HCT116 (cell line): ENCODE data around the gene CELF2. TPM values are rescaled to one million over a fixed set of nuclear protein-coding genes. Genes with fewer than 3 reads are reported as not detected.

Experiments
- ATAC-seq: fragments of 200-7000 bp; cut with Tn5 transposase; 2 replicates; pipeline ENCODE4 v1.9.1; 2020; ENCODE audit warnings: mild to moderate bottlenecking, moderate library complexity
- BruUV-seq: library from RNA; stranded (reverse); fragments of 400-500 nt; replicated peaks from 2 replicates; lab custom pipeline; 2021; lab: Mats Ljungman, UMichigan
- CTCF ChIA-PET: fragments of 300-600 bp; sonication (Branson Sonifier 250); formaldehyde crosslinking; loops from one replicate; lab custom pipeline; 2021; ENCODE audit warnings: antibody characterized with exemption; lab: Charles Lee
- POLR2A ChIA-PET: fragments of 300-600, 350-600 bp; sonication (Branson Sonifier 250); formaldehyde crosslinking; loops from one replicate; lab custom pipeline; 2021; ENCODE audit warnings: antibody characterized with exemption; lab: Charles Lee
- RAD21 ChIA-PET, 2 experiments: fragments of 300-600 bp; sonication (Branson Sonifier 250); formaldehyde crosslinking; loops; one replicate each; lab custom pipeline; 2023; ENCODE audit warnings: low total read pairs in 2 of 2; ENCODE audit not compliant: uncharacterized antibody in 2 of 2, unreplicated experiment in 2 of 2, low non-redundant PET in 1 of 2; lab: Charles Lee
- DNase-seq: peaks from one replicate; pipeline ENCODE4 v3.0.0-alpha.2; 2010; ENCODE audit warnings: low read depth, low spot score
- H2AFZ ChIP-seq: fragments of 200-600 bp; shearing (Covaris generic), sonication (generic); 2 replicates; pipeline ENCODE4 v1.6.1; 2017; ENCODE audit warnings: low read depth, mixed run types, mixed read lengths, antibody characterized with exemption, low read length; ENCODE audit not compliant: poor library complexity, severe bottlenecking
- H3K27ac ChIP-seq: 2 replicates; pipeline ENCODE4 v1.5.1; 2012; ENCODE audit warnings: low read depth, low read length
- H3K27me3 ChIP-seq: fragments of 200-600 bp; sonication (generic); 2 replicates; pipeline ENCODE4 v1.6.1; 2016; ENCODE audit warnings: mixed run types, low read length, mixed read lengths; ENCODE audit not compliant: insufficient read depth
- H3K36me3 ChIP-seq, 2 experiments: fragments of 200-500 bp in 1 of 2; fragments of 200-600 bp in 1 of 2; sonication (Bioruptor generic) in 1 of 2; sonication (generic) in 1 of 2; 2 replicates each; pipeline versions ENCODE4 v1.5.1 to v1.6.1; 2014 to 2016; ENCODE audit warnings: low read length in 2 of 2, inconsistent platforms in 1 of 2, mixed read lengths in 1 of 2, mixed run types in 1 of 2; ENCODE audit not compliant: insufficient read depth in 2 of 2, control insufficient read depth in 1 of 2
- H3K4me1 ChIP-seq, 2 experiments: fragments of 200-600 bp in 1 of 2; sonication (generic) in 1 of 2; 2 replicates each; pipeline versions ENCODE4 v1.5.1 to v1.6.1; 2012 to 2017; ENCODE audit warnings: low read length in 2 of 2, inconsistent platforms in 1 of 2, mild to moderate bottlenecking in 1 of 2, mixed read lengths in 1 of 2, mixed run types in 1 of 2, moderate library complexity in 1 of 2; ENCODE audit not compliant: insufficient read depth in 2 of 2, control insufficient read depth in 1 of 2
- H3K4me2 ChIP-seq: fragments of 200-600 bp; sonication (generic); 2 replicates; pipeline ENCODE4 v1.6.1; 2017; ENCODE audit warnings: mixed run types, low read length, mixed read lengths
- H3K4me3 ChIP-seq, 2 experiments: fragments of 200-600 bp in 1 of 2; sonication (generic) in 1 of 2; replicated peaks in 1 of 2; 2 replicates each; pipeline ENCODE4 v1.5.1; 2011 to 2016; ENCODE audit warnings: low read length in 2 of 2, control low read depth in 1 of 2, low read depth in 1 of 2, mild to moderate bottlenecking in 1 of 2, mixed read lengths in 1 of 2, mixed run types in 1 of 2
- H3K79me2 ChIP-seq: fragments of 200-600 bp; sonication (generic); 2 replicates; pipeline ENCODE4 v1.6.1; 2017; ENCODE audit warnings: mild to moderate bottlenecking, mixed run types, low read length, moderate library complexity, mixed read lengths; ENCODE audit not compliant: insufficient read depth
- H3K9ac ChIP-seq: fragments of 200-600 bp; sonication (generic); 2 replicates; pipeline ENCODE4 v1.6.1; 2016; ENCODE audit warnings: low read length, mixed read lengths
- H3K9me2 ChIP-seq: fragments of 200-600 bp; sonication (generic), shearing (Covaris generic); 2 replicates; pipeline ENCODE4 v1.6.1; 2017; ENCODE audit warnings: mixed run types, mild to moderate bottlenecking, moderate library complexity; ENCODE audit not compliant: insufficient read depth
- H3K9me3 ChIP-seq, 2 experiments: fragments of 200-500 bp in 1 of 2; fragments of 200-600 bp in 1 of 2; sonication (Bioruptor generic) in 1 of 2; sonication (generic) in 1 of 2; 2 replicates each; pipeline ENCODE4 v1.6.1; 2014 to 2017; ENCODE audit warnings: low read length in 2 of 2, mixed read lengths in 2 of 2, inconsistent platforms in 1 of 2, low read depth in 1 of 2, mild to moderate bottlenecking in 1 of 2, mixed run types in 1 of 2, moderate library complexity in 1 of 2; ENCODE audit not compliant: control insufficient read depth in 1 of 2, insufficient read depth in 1 of 2
- H4K20me1 ChIP-seq: fragments of 200-600 bp; sonication (generic), shearing (Covaris generic); 2 replicates; pipeline ENCODE4 v1.6.1; 2017; ENCODE audit warnings: mixed run types, mild to moderate bottlenecking, moderate library complexity; ENCODE audit not compliant: insufficient read depth
- EGR1 ChIP-seq: IDR thresholded peaks from 2 replicates; pipeline ENCODE4 v1.6.1; 2012; ENCODE audit warnings: low read depth
- EZH2 ChIP-seq: fragments of 200-600 bp; sonication (generic); IDR thresholded peaks from 2 replicates; pipeline ENCODE4 v1.6.1; 2017; ENCODE audit warnings: antibody characterized with exemption, mixed run types
- FOSL1 ChIP-seq: IDR thresholded peaks from 2 replicates; pipeline ENCODE4 v1.6.1; 2012; ENCODE audit warnings: low read depth
- RAD21 ChIP-seq: IDR thresholded peaks from 2 replicates; pipeline ENCODE4 v1.6.1; 2012; ENCODE audit warnings: low read depth, mild to moderate bottlenecking
- SIN3A ChIP-seq: IDR thresholded peaks from 2 replicates; pipeline ENCODE4 v1.6.1; 2012; ENCODE audit warnings: low read depth
- SP1 ChIP-seq: IDR thresholded peaks from 2 replicates; pipeline ENCODE4 v1.6.1; 2012; ENCODE audit warnings: low read depth
- YY1 ChIP-seq: IDR thresholded peaks from 2 replicates; pipeline ENCODE4 v1.6.1; 2011; ENCODE audit warnings: low read length, low read depth, moderate library complexity, mild to moderate bottlenecking; ENCODE audit not compliant: insufficient replicate concordance; ENCODE audit errors: extremely low read depth
- ZFX ChIP-seq: fragments of 450-650 bp; IDR thresholded peaks from 2 replicates; pipeline ENCODE4 v1.6.1; 2017
- ZNF274 ChIP-seq: fragments of 200-500 bp; sonication (Bioruptor generic); IDR thresholded peaks from 2 replicates; pipeline ENCODE4 v1.6.1; 2014; ENCODE audit warnings: mild to moderate bottlenecking, low read depth, low read length, inconsistent platforms
- intact Hi-C: fragments of 100-400 bp; cut with micrococcal nuclease; formaldehyde crosslinking; loops from 2 replicates; pipeline ENCODE4 v1.10.0; 2022
- total RNA-seq: library from RNA; stranded (reverse); gene quantifications from one replicate; pipeline ENCODE4 v1.2.1, GENCODE V29; 2021; ENCODE audit not compliant: unreplicated experiment
- TF ChIP-seq, protein P1 (sequence below): IDR thresholded peaks from 2 replicates; pipeline ENCODE4 v1.6.1; 2012; ENCODE audit warnings: low read depth
- TF ChIP-seq, protein P2 (sequence below): IDR thresholded peaks from 2 replicates; pipeline ENCODE4 v1.6.1; 2011; ENCODE audit warnings: mild to moderate bottlenecking, low read length, moderate library complexity; ENCODE audit not compliant: insufficient replicate concordance; ENCODE audit errors: extremely low read depth

The CELF2 gene
- total RNA-seq, 1 experiment from 2014 or later: 0.66 TPM

DNA sequence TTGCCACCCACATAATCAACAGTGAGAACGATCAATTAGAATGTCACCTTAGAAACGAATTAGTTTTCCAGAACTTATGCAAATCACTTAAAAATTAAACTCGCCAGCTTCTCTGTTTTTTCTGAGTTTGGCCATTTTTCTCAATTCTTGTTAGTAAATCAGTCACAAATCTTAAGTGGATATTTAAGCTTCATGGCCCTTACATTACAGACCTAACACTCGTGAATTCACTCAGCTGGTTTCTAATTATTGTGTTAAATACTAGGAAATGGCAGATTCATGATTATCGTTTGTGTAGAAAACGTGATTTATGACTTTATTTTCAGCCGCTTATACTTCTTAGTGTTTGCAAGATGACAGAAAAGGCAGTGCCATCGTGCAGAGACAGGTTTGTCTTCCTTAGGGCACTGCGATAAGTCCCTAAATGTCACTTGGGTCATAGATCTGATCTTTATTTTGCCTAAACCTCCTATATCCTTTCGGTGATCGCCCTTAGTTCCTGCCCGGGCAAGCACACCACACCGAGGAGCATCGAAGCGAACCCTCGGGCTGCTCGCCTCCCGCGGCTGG, 587 bp upstream of the CELF2 start:
- Histone ChIP-seq H3K79me2 (no peaks in the 10 kb centered on the region), H3K9ac (no peak overlapping the region), H2AFZ (no peak overlapping the region), H3K4me1 (no peaks in the 10 kb centered on the region), H3K27ac (no peak overlapping the region), H3K27me3 (no peaks in the 10 kb centered on the region), H4K20me1 (no peaks in the 10 kb centered on the region), H3K4me2 (no peak overlapping the region), H3K9me3 (peaks cover 0 to 11% of the 10 kb centered on the region in 2 experiments; a peak in 1 of 4 replicates), H3K4me3 (no peak overlapping the region), H3K36me3 (no peaks in the 10 kb centered on the region), H3K9me2 (no peaks in the 10 kb centered on the region)
- POLR2A ChIA-PET: no interaction called here
- no peak for ATAC-seq
- no peak for DNase-seq
- intact Hi-C loops: no loop called here
- no TSS peak for BruUV-seq
- no peak for TF ChIP-seq FOSL1
- TF ChIP-seq, protein P1, sequence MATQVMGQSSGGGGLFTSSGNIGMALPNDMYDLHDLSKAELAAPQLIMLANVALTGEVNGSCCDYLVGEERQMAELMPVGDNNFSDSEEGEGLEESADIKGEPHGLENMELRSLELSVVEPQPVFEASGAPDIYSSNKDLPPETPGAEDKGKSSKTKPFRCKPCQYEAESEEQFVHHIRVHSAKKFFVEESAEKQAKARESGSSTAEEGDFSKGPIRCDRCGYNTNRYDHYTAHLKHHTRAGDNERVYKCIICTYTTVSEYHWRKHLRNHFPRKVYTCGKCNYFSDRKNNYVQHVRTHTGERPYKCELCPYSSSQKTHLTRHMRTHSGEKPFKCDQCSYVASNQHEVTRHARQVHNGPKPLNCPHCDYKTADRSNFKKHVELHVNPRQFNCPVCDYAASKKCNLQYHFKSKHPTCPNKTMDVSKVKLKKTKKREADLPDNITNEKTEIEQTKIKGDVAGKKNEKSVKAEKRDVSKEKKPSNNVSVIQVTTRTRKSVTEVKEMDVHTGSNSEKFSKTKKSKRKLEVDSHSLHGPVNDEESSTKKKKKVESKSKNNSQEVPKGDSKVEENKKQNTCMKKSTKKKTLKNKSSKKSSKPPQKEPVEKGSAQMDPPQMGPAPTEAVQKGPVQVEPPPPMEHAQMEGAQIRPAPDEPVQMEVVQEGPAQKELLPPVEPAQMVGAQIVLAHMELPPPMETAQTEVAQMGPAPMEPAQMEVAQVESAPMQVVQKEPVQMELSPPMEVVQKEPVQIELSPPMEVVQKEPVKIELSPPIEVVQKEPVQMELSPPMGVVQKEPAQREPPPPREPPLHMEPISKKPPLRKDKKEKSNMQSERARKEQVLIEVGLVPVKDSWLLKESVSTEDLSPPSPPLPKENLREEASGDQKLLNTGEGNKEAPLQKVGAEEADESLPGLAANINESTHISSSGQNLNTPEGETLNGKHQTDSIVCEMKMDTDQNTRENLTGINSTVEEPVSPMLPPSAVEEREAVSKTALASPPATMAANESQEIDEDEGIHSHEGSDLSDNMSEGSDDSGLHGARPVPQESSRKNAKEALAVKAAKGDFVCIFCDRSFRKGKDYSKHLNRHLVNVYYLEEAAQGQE: no peak
- no peak for TF ChIP-seq ZFX
- TF ChIP-seq YY1: no peak
- TF ChIP-seq EZH2: no peak
- TF ChIP-seq SIN3A: no peak
- no peak for TF ChIP-seq SP1
- TF ChIP-seq, protein P2, sequence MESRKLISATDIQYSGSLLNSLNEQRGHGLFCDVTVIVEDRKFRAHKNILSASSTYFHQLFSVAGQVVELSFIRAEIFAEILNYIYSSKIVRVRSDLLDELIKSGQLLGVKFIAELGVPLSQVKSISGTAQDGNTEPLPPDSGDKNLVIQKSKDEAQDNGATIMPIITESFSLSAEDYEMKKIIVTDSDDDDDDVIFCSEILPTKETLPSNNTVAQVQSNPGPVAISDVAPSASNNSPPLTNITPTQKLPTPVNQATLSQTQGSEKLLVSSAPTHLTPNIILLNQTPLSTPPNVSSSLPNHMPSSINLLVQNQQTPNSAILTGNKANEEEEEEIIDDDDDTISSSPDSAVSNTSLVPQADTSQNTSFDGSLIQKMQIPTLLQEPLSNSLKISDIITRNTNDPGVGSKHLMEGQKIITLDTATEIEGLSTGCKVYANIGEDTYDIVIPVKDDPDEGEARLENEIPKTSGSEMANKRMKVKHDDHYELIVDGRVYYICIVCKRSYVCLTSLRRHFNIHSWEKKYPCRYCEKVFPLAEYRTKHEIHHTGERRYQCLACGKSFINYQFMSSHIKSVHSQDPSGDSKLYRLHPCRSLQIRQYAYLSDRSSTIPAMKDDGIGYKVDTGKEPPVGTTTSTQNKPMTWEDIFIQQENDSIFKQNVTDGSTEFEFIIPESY: no peak
- TF ChIP-seq RAD21: no peak
- TF ChIP-seq ZNF274: no peak
- TF ChIP-seq EGR1: no peak
- RAD21 ChIA-PET: no interaction called here
- CTCF ChIA-PET: no interaction called here
